ENCODE data around the gene P4HA2. TPM values are rescaled to one million over a fixed set of nuclear protein-coding genes. Genes with fewer than 3 reads are reported as not detected.

The P4HA2 gene
- total and polyA plus RNA-seq, 2 donors from 2014 or later: 32.5 to 54.1 TPM

DNA sequence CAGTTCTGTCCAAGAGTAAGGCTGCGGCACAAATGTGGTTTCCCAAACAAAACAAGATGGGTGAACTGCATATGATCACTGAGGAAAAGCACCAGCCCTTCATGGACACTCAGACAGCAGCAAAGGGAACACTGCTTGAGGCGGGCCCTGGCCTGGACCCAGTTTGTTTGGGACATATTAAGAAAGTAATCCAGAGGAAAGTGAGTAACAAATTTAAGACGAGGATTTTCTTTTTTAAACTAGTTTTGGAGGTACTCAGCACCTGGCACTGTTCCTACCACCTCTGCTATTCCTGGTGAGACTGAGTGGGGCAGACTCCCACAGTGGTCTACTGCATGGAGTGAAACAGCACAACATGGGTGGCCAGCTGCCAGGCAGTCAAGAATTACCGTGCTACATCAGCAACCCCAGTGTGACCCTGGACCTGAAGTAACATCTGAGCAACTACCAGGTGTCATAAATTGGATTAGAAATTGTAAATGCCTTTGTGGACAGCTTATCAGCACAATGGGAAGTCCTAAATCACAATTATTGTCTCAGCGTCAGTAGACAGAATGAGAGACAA lies 28.5 kb downstream of the P4HA2 start:
- Histone ChIP-seq H3K27me3 (ENCODE audit: control insufficient read depth, insufficient read depth, low read length) (no peaks in the 10 kb centered on the region), H3K9me3 (ENCODE audit: control insufficient read depth in 2 of 3, insufficient read depth in 1 of 3, low read length in 3 of 3) (no peaks in the 10 kb centered on the region), H3K36me3 (ENCODE audit: control insufficient read depth in 2 of 3, insufficient read depth in 3 of 3, low read length in 3 of 3) (peaks cover 0 to 60% (median 26%) of the 10 kb centered on the region in 3 donors), H3K9ac (ENCODE audit: low read length in 3 of 3) (no peak overlapping the region), H3K4me3 (ENCODE audit: low read length in 3 of 3) (no peak overlapping the region), H3K4me1 (ENCODE audit: control insufficient read depth in 2 of 3, insufficient read depth in 2 of 3, low read depth in 1 of 3, low read length in 3 of 3) (no peaks in the 10 kb centered on the region), H3K27ac (ENCODE audit: low read depth in 2 of 2, low read length in 2 of 2) (no peak overlapping the region)
- TF ChIP-seq, protein P1, sequence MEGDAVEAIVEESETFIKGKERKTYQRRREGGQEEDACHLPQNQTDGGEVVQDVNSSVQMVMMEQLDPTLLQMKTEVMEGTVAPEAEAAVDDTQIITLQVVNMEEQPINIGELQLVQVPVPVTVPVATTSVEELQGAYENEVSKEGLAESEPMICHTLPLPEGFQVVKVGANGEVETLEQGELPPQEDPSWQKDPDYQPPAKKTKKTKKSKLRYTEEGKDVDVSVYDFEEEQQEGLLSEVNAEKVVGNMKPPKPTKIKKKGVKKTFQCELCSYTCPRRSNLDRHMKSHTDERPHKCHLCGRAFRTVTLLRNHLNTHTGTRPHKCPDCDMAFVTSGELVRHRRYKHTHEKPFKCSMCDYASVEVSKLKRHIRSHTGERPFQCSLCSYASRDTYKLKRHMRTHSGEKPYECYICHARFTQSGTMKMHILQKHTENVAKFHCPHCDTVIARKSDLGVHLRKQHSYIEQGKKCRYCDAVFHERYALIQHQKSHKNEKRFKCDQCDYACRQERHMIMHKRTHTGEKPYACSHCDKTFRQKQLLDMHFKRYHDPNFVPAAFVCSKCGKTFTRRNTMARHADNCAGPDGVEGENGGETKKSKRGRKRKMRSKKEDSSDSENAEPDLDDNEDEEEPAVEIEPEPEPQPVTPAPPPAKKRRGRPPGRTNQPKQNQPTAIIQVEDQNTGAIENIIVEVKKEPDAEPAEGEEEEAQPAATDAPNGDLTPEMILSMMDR (IDR thresholded peaks at IDR 0.05; ENCODE audit: borderline replicate concordance, extremely low read depth, insufficient read depth): no peak
- no peak for DNase-seq
- no peak for FAIRE-seq
- intact Hi-C loops (cut with DNase I): no loop called here

DNA sequence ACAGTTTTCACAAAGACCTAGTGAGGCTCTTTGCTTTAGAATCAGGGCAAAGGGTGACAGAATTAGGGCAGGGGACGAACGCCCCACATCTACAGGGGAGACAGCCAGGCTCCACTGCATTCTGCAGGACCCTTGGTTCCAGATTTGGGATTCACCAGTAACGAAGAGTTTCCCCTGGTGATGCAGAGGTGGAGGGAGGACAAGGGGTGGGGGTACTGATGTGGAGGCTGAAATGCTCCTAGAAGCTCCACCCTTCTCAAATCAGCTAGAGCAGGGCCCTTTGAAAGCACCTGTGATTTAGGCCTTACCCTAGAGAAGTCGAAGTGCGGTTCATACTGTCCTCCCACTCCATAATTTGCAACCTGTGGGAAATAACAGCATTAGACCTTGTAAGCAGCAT lies 29.1 kb downstream of the P4HA2 start:
- Histone ChIP-seq H3K9ac (ENCODE audit: low read length in 3 of 3) (no peak overlapping the region), H3K9me3 (ENCODE audit: control insufficient read depth in 2 of 3, insufficient read depth in 1 of 3, low read length in 3 of 3) (no peaks in the 10 kb centered on the region), H3K4me3 (ENCODE audit: low read length in 3 of 3) (no peak overlapping the region), H3K36me3 (ENCODE audit: control insufficient read depth in 2 of 3, insufficient read depth in 3 of 3, low read length in 3 of 3) (peaks cover 0 to 55% (median 22%) of the 10 kb centered on the region in 3 donors), H3K27me3 (ENCODE audit: control insufficient read depth, insufficient read depth, low read length) (no peaks in the 10 kb centered on the region), H3K27ac (ENCODE audit: low read depth in 2 of 2, low read length in 2 of 2) (no peak overlapping the region), H3K4me1 (ENCODE audit: control insufficient read depth in 2 of 3, insufficient read depth in 2 of 3, low read depth in 1 of 3, low read length in 3 of 3) (no peaks in the 10 kb centered on the region)
- intact Hi-C loops (cut with DNase I): no loop called here
- FAIRE-seq (no peak), DNase-seq (no peak)
- TF ChIP-seq, protein P1 (IDR thresholded peaks at IDR 0.05; ENCODE audit: borderline replicate concordance, extremely low read depth, insufficient read depth): no peak

DNA sequence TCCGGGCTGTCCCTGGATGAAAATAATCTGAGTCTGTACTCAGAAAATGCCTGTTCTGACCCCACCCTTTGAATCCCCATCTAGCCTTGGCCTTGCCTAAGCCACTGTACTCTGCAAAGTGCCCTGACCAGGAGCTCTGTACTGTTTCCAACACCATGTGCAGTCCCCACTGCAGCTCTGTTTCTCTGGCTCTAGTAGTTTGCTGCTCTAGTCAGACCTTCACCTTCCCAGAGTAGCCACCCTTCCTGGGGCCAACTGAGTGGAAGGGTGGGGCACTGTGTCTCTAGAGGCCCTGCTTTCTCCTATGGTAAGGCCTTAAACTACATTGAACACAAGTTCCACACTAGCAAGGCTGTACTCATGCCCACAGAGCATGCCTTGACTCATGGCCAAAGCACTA lies 31.9 kb downstream of the P4HA2 start:
- Histone ChIP-seq H3K4me1 (ENCODE audit: control insufficient read depth in 2 of 3, insufficient read depth in 2 of 3, low read depth in 1 of 3, low read length in 3 of 3) (no peaks in the 10 kb centered on the region), H3K9me3 (ENCODE audit: control insufficient read depth in 2 of 3, insufficient read depth in 1 of 3, low read length in 3 of 3) (no peaks in the 10 kb centered on the region), H3K9ac (ENCODE audit: low read length in 3 of 3) (no peak overlapping the region), H3K27me3 (ENCODE audit: control insufficient read depth, insufficient read depth, low read length) (no peaks in the 10 kb centered on the region), H3K36me3 (ENCODE audit: control insufficient read depth in 2 of 3, insufficient read depth in 3 of 3, low read length in 3 of 3) (peaks cover 3 to 53% (median 20%) of the 10 kb centered on the region in 3 donors), H3K27ac (ENCODE audit: low read depth in 2 of 2, low read length in 2 of 2) (no peak overlapping the region), H3K4me3 (ENCODE audit: low read length in 3 of 3) (no peak overlapping the region)
- TF ChIP-seq, protein P1 (IDR thresholded peaks at IDR 0.05; ENCODE audit: borderline replicate concordance, extremely low read depth, insufficient read depth): no peak
- DNase-seq (no peak), FAIRE-seq (no peak)
- intact Hi-C loops (cut with DNase I): no loop called here

Measured in kidney (tissue), 14 donors.